ENCODE data around the gene FOXO3.

- TF ChIP-seq CTCF (IDR thresholded peaks at IDR 0.05) (no peak), REST (IDR thresholded peaks at IDR 0.05; ENCODE audit: insufficient read depth in 1 of 2, low read depth in 2 of 2, low read length in 1 of 2) (no peak), TCF7L2 (IDR thresholded peaks at IDR 0.05; ENCODE audit: low read depth, low read length) (no peak), POLR2AphosphoS5 (IDR thresholded peaks at IDR 0.05; ENCODE audit: low read depth, low read length) (no peak), SIN3A (IDR thresholded peaks at IDR 0.05; ENCODE audit: borderline replicate concordance, insufficient read depth, low read depth, low read length) (no peak)
Measured at GRCh38 chr6:108698593-108699289, 138.0 kb downstream of the FOXO3 start.
